ENCODE results near the gene BSND.
A peak's percentile ranks its signal among the peaks of the same experiment; 100 is the strongest.
"Not testable (repeated sequence)": the region's sequence is repeated elsewhere in the genome, so short reads cannot be mapped to it uniquely, and the experiment has no call there.

BSND gene

DNA sequence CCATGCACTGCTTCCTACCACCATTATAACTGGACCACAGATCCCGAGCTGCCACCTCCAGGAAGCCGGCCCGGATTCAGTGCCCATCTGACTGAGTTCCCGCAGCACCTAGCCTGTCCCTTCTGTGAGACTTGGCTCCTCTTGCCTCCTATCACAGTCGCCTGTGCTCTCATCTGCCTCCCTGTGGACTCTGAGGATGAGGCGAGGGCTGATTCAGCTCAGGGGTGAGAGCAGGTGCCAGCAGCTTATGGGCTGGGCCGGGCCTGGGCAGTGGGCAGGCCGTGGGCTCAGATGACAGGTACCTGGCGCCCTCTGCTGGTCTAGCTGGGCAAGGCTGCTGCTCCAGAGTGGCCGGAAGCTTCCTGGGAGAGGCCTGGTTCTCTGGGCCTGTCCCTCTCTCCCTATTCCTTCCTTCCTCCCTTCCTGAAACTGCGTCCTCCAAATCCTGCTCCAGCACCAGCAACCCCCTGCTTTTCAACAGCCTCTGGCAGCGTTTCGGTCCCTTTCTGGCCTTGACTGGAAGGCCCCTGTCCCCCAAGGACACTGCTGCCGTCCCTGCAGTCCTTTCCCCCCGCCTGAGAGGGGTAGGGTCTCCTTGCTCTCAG is 23.3 kb downstream of the BSND start:
- DNase-seq (ENCODE audit: low spot score), result peak; percentile 89

DNA sequence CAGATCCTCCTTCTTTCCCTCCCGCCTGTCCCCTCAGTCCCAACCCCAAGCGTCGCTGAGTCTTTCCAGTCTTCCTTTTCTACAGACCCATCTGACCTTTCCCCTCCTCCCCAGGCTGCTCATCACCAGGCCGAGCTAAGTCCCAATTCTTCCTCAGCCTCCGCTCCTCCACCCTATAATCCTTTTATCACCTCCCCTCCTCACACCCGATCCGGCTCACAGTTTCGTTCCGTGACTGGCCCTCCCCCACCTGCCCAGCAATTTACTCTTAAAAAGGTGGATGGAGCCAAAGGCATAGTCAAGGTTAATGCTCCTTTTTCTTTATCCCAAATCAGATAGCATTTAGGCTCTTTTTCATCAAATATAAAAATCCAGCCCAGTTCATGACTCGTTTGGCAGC is 25.4 kb downstream of the BSND start:
- not testable (repeated sequence) for DNase-seq (ENCODE audit: low spot score)

DNA sequence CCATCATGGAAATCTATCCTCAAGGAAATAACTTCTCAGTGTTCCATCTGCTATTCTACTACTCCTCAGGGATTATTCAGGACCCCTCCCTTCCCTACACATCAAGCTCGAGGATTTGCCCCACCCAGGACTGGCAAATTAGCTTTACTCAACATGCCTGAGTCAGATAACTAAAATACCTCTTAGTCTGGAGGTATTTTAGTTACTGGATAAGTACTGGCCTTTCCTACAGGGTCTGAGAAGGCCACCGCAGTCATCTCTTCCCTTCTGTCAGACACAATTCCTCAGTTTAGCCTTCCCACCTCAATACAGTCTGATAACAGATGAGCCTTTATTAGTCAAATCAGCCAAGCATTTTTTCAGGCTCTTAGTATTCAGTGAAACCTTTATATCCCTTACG is 27.9 kb downstream of the BSND start:
- DNase-seq (ENCODE audit: low spot score), result not testable (repeated sequence)

DNA sequence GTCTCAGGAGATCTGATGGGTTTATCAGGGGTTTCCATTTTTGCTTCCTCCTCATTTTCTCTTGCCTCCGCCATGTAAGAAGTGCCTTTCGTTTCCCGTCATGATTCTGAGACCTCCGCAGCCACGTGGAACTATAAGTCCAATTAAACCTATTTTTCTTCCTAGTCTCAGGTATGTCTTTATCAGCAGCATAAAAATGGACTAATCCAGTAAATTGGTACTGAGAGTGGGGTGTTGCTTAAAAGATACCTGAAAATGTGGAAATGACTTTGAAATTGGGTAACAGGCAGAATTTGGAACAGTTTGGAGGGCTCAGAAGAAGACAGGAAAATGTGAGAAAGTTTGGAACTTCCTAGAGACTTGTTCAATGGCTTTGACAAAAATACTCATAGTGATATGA is 32.4 kb downstream of the BSND start:
- not testable (repeated sequence) for DNase-seq (ENCODE audit: low spot score)

DNA sequence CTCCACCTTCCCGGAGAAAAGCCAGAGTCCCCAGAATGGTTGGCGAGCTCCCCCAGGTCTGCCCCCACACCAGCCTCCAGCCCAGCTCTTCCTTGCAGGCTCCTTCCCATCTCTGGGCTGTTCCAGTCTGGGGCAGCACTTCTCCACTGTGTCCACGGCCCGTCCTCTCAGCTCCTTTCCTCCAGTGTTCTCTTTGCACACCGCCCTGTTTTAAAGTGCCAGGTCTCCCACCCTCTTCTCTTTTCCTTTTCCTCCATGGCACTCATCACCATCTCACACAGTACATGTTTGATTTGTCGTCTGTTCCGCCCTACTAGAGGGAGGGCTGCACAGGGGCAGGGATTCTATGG is 34.5 kb downstream of the BSND start:
- no peak for DNase-seq (ENCODE audit: low spot score)

DNA sequence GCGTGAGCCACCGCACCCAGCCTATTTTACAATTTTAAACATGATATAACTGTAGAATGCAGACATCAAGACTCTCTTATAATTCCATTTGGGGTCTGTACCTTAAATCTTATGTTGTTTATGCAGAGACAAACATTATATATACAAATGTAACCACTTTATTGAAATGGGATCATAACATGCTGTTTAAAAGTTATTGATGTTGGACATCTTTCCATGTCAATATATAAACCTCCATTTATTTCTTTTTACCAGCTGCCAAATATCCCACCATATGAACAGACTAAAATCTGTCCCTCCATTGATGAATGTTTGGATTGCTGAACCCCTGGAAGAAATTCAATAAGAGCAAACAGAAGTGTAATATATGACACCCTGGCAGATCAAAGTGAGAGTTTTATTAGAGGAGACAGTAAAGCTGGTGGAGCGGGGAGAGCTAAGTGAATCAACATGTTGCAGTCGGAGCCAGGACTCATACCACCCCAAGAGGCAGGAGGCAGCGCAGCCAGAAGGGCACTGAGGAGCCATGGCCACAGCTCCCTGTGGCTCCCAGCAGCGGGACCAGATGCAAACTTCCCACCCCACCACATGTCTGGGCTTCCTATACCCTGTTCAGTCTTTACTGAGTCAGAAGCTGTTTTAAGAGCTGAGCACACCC is 35.9 kb downstream of the BSND start:
- no peak for DNase-seq (ENCODE audit: low spot score)

DNA sequence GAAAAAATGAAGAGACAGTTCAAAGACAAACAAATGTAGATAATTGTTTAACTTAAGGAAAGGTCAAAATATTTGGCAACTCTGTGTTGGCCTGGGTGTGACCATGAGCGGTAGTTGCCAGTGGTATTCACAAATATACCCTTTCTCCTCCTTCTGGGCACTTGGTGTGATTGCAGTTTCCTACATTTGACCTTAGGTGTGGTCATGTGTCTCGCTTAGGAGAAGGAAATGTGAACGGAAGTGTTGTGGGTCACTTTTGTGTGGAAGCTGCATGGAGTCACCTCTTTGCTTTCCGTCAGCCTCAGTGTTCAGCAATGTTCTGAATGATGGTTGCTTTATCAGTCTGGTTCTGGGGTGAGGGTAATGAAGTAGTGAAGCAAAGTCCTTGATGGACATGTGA is 37.2 kb downstream of the BSND start:
- DNase-seq (ENCODE audit: low spot score), result no peak

DNA sequence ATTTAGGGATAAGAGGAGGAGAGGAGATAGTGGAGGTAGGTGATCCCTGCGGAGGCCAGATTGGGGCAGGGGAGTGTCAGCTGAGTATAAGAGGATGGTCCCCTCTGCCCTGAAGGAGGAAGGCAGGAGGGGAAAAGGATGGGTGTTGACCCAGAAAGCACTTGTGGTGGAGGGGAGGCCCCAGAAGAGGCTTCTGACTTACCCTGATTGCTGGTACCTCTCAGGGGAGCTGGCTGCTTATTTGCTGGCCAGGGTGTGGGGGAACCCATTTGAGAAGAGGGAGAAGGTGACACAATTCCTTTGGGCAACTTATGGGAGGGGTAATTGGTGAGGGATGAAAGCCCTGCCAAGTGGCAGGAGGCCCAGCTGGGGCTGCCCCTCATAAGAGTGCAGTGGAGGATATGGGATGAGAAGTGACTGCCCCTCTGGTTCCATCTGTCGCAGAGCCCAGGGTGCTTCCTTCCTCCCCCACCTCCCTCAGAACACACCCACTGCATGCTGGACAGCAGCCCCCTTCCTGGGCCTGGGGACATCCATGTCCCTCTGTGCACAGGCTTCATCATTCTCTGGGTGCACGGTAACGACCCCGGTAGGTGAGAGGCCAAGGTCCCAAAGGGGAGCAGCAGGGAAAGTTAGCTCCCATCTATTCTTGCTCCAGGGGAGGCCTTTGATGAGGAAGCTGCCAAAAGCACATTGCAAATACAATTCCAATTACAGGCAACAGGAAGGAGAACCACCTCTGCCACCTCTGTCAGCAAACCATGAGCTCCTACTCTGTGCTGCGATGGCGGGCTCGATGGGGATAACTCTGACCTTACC is 39.2 kb downstream of the BSND start:
- peak; percentile 67 for DNase-seq (ENCODE audit: low spot score)

DNA sequence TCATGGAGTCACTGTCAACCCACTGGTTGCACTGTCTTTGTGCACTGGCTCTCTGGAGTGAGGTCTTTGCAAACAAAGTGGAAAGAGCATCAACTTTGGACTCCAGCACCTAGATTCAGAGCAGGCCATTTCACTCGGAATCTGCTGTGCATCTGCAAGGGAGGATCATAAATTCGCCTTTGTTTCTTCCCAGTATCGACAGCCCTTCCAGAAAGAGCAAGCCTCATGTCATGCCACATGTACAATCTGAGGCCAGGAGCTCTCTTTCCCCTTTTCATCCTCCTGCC is 39.8 kb downstream of the BSND start:
- DNase-seq (ENCODE audit: low spot score), result no peak

DNA sequence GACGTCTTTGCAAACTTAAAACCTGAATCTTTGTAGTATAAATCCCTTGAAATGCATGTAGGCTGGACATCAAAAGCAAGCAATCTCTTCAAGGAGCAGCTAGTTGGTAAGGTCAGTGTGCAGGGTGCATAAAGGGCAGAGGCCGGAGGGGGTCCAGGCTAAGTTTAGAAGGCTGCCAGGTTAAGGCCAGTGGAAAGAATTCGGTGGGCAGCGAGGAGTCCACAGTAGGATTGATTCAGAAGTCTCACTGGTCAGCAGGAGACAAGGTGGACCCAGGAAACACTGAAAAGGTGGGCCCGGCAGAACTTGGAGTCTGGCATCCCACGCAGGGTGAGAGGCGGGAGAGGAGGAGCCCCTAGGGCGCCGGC is 40.2 kb downstream of the BSND start:
- no peak for DNase-seq (ENCODE audit: low spot score)

DNA sequence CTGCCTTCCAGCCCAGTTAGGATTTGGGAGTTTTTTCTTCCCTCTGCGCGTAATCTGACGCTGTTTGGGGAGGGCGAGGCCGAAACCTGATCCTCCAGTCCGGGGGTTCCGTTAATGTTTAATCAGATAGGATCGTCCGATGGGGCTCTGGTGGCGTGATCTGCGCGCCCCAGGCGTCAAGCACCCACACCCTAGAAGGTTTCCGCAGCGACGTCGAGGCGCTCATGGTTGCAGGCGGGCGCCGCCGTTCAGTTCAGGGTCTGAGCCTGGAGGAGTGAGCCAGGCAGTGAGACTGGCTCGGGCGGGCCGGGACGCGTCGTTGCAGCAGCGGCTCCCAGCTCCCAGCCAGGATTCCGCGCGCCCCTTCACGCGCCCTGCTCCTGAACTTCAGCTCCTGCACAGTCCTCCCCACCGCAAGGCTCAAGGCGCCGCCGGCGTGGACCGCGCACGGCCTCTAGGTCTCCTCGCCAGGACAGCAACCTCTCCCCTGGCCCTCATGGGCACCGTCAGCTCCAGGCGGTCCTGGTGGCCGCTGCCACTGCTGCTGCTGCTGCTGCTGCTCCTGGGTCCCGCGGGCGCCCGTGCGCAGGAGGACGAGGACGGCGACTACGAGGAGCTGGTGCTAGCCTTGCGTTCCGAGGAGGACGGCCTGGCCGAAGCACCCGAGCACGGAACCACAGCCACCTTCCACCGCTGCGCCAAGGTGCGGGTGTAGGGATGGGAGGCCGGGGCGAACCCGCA is 40.8 kb downstream of the BSND start, which contains the start of gene PCSK9:
PCSK9 (plus strand) TSS at position 207 of the 741 bp plus-strand sequence; CDS start at position 497, 290 bp downstream.
- no peak for DNase-seq (ENCODE audit: low spot score)

DNA sequence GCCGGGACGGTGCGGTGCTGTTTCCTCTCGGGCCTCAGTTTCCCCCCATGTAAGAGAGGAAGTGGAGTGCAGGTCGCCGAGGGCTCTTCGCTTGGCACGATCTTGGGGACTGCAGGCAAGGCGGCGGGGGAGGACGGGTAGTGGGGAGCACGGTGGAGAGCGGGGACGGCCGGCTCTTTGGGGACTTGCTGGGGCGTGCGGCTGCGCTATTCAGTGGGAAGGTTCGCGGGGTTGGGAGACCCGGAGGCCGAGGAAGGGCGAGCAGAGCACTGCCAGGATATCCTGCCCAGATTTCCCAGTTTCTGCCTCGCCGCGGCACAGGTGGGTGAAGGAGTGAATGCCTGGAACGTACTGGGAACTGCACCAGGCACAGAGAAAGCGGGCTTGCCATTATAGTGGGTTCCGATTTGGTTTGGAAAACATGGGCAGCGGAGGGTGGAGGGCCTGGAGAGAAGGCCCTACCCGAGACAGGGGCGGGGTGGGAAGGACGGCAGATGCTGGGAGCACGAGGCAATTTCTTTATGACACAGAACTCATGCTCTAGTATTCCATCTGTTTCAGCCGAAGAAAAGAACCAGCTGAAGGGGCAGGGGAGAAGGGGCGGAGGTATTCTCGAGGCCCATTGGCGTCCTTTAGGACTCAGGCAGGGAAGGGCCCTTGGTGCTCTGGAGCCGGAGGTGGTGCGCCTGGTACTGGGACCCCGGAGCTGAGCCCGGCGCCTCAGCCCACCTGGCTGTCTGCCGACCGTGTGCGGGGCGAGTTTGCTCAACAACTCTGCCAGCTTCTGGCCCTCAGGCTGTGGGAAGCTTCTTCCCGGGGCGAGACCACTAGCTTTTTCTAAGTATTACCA is 41.6 kb downstream of the BSND start:
- DNase-seq (ENCODE audit: low spot score), result peak; percentile 43

DNA sequence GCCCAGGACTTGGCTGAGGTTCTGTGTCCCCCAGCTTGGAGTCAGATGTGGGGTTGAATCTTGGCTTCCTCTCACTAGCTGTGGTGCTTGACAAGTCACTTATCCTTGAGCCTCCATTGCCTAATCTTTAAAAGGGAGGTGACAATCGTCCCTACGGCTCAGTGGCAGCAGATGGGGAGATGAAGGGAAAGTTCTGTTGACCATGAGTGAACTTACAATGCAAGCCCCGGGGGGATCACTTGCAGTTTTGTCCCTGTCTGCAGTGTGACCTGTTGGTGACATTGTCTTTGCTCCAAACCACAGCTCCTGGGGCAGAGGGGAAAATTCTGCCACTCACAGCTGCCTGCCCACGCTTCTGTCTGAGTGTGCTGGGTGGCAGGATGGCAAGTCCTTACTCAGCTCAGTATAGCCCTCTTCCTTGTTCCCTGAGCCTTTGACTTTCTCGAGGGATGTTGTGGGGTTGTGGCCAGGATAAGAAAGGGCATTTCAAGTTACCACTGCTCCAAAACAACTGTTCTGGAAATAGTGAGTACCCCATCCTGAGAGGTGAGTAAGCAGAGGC is 42.3 kb downstream of the BSND start:
- no peak for DNase-seq (ENCODE audit: low spot score)

DNA sequence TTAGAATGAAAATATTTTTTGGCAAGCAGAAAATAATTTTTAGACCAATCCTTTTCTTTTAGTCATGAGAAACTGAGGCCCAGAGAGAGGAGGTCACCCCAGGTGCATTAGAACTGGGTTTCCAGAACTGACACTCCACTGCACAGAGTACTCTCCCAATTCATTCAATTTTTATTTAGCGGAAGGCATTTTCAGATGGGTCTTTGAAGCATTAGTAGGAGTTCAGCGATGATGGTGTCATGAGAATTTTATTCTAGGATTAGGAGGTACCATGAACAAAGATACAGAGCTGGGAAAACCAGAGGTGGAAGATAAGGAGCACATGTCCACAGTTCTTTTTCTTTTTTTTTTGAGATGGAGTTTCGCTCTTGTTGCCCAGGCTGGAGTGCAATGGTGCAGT is 42.9 kb downstream of the BSND start:
- no peak for DNase-seq (ENCODE audit: low spot score)

DNA sequence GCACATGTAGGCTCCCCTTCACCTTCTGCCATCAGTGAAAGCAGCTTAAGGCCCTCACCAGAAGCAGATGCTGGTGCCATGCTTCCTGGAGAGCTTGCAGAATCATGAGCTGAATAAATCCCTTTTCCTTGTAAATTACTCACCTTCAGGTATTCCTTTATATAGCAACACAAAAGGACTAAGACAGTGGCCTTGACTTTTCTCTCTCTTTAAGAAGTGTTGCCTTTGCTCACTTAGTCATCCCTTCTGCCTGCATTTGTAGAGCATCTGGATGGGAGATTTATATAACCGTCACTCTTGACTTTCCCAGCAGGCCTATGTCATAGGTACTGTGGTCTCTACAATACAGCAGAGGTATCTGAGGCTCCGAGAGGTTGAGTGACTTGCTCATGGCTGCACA is 44.3 kb downstream of the BSND start:
- no peak for DNase-seq (ENCODE audit: low spot score)

DNA sequence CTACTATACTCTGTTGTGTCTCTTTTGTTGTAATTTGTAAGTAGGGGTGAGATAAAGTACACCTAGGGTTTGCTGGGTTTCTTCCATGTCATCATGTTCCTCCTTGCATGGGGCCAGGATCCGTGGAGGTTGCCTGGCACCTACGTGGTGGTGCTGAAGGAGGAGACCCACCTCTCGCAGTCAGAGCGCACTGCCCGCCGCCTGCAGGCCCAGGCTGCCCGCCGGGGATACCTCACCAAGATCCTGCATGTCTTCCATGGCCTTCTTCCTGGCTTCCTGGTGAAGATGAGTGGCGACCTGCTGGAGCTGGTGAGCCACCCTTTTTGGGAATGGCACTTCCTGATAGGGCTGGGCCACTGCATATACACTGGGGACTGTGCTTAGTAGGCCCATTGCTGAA is 45.0 kb downstream of the BSND start:
- DNase-seq (ENCODE audit: low spot score), result no peak

DNA sequence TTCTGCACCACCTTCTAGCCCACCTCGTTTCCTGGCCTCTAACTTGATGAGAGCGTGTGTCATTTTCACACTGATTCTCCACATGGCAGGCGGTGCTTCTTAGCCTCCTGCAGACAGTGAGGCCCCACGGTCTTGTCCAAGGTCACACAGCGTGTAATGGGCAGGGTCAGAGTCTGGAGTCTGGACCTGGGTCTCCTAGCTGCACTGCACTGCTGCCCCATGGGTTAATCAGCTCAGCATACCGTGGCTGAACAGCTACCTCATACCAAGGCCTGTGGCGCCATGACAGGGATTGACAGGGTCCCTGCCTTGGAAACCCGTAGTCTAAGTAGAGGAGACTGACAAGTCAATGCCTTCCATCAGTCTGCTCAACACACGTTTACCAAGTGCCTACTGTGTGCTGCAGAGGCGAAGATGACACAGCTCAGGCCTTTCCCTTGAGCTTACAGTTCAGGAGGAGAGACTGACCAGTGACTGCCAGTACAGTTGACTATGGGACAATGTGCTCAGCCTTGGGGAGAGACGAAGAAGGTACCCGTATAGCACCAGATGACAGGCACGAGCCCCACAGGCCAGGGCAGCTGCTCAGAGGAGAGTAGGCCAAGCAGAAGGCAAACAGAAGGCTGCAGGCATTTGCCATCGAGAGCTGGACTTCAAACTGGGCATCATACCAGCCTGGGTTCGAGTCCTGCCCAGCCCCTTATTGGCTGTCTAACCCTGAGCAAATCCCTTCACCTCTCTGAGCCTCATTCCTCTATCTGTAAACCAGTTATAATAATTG is 46.1 kb downstream of the BSND start:
- no peak for DNase-seq (ENCODE audit: low spot score)

DNA sequence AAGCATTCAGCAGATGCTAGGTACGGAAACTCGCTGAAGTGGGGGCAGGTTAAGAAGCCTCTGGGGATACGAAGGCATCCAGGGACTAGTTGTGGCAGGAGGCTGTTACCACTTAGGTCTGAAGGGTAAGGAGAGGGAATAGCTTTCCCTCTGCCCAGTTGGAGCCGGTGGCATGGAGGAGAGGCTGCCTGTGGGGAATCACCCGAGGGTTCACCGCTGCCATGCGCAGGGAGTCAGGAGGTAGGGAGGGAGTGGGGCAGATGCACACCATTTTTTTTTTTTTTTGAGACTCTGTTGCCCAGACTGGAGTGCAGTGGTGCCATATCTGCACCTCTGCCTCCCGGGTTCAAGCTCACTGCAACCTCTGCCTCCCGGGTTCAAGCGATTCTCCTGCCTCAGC is 46.7 kb downstream of the BSND start:
- no peak for DNase-seq (ENCODE audit: low spot score)

DNA sequence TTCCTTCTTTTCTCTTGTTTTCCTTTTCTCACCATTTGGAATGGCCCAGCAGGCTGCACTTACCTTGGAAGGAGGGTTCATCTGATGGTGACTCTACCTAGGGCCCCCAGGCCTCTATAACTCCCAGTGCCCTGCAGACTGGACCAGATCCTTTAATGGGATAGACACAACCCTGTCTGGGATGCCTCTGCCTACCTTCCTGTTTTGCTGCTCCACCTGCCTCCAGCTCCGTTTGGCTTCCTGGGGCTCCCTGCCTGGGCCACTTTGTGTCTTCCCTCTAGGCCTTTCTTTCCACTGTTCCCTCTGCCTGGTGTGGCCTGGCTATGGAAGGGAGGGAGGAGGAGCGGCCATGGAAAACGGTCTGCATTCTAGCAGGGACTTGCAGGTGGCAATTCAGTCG is 48.1 kb downstream of the BSND start:
- no peak for DNase-seq (ENCODE audit: low spot score)

DNA sequence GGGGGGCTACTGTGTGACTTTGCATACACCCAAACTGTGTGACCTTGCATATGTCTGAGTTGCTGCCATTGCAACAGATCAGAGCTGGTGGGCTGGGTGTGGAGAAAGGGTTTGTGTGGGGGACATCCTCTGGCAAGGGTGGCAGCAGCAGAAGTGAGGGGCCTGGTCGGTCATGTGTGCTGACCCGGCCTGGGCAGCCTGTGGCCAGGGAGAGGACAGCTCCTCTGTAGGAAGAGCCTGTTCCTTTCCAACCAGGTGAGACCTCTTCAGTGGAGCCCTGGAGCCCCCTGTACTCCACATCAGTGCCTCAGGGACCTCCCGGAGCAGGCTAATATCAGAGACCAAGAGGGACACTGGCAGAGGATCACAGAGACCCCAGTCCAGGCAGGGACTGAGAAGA is 48.9 kb downstream of the BSND start:
- no peak for DNase-seq (ENCODE audit: low spot score)

Data from cerebellar cortex (tissue), 1 donor.